Ishikawa (cell line): Measurements from ENCODE around the gene GNA14.

ENCODE experiments used
- CEBPB ChIP-seq: IDR thresholded peaks from 2 replicates; pipeline ENCODE4 v1.6.1; 2012
- CREB1 ChIP-seq: IDR thresholded peaks from 2 replicates; pipeline ENCODE4 v1.6.1; 2012; ENCODE audit warnings: low read depth
- EGR1 ChIP-seq: IDR thresholded peaks from 2 replicates; pipeline ENCODE4 v1.6.1; 2012
- EP300 ChIP-seq: IDR thresholded peaks from 2 replicates; pipeline ENCODE4 v1.6.1; 2012; ENCODE audit warnings: borderline replicate concordance
- FOXM1 ChIP-seq: IDR thresholded peaks from 2 replicates; pipeline ENCODE4 v1.6.1; 2012; ENCODE audit warnings: low read depth, borderline replicate concordance
- NFIC ChIP-seq: IDR thresholded peaks from 2 replicates; pipeline ENCODE4 v1.6.1; 2012
- RAD21 ChIP-seq: IDR thresholded peaks from 2 replicates; pipeline ENCODE4 v1.6.1; 2012; ENCODE audit warnings: low read depth
- TAF1 ChIP-seq: IDR thresholded peaks from 2 replicates; pipeline ENCODE4 v1.6.1; 2012; ENCODE audit warnings: low read depth, mild to moderate bottlenecking
- TCF12 ChIP-seq: IDR thresholded peaks from 2 replicates; pipeline ENCODE4 v1.6.1; 2012; ENCODE audit warnings: low read depth
- TEAD4 ChIP-seq: IDR thresholded peaks from 2 replicates; pipeline ENCODE4 v1.6.1; 2012
- YY1 ChIP-seq: IDR thresholded peaks from 2 replicates; pipeline ENCODE4 v1.6.1; 2012; ENCODE audit warnings: low read depth
- ZBTB7A ChIP-seq: IDR thresholded peaks from 2 replicates; pipeline ENCODE4 v1.6.1; 2012; ENCODE audit warnings: low read depth
- TF ChIP-seq, protein P1 (sequence below): IDR thresholded peaks from 2 replicates; pipeline ENCODE4 v1.6.1; 2012; ENCODE audit warnings: low read depth, mild to moderate bottlenecking
- TF ChIP-seq, protein P2 (sequence below): IDR thresholded peaks from 2 replicates; pipeline ENCODE4 v1.6.1; 2012
- TF ChIP-seq, protein P3 (sequence below): IDR thresholded peaks from 2 replicates; pipeline ENCODE4 v1.6.1; 2012

Gene GNA14

DNA sequence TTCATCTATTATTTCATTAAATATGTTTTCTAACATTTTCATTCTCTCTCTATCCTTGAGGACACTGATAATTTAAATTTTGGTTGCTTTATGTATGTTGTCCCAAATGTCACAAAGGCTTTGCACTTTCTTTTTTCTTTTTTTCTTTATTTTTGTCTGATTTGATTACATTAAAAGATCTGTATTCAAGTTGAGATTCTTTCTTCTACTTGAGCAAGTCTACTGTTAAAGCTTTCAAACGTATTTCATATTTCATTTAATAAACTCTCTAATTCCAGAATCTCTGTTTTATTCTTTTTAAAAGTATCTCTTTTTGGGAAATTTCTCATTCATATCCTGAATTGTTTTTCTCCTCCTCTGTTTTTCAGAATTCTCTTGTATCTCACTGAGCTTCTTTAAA is 106.5 kb downstream of the GNA14 start:
- TF ChIP-seq, protein P1, sequence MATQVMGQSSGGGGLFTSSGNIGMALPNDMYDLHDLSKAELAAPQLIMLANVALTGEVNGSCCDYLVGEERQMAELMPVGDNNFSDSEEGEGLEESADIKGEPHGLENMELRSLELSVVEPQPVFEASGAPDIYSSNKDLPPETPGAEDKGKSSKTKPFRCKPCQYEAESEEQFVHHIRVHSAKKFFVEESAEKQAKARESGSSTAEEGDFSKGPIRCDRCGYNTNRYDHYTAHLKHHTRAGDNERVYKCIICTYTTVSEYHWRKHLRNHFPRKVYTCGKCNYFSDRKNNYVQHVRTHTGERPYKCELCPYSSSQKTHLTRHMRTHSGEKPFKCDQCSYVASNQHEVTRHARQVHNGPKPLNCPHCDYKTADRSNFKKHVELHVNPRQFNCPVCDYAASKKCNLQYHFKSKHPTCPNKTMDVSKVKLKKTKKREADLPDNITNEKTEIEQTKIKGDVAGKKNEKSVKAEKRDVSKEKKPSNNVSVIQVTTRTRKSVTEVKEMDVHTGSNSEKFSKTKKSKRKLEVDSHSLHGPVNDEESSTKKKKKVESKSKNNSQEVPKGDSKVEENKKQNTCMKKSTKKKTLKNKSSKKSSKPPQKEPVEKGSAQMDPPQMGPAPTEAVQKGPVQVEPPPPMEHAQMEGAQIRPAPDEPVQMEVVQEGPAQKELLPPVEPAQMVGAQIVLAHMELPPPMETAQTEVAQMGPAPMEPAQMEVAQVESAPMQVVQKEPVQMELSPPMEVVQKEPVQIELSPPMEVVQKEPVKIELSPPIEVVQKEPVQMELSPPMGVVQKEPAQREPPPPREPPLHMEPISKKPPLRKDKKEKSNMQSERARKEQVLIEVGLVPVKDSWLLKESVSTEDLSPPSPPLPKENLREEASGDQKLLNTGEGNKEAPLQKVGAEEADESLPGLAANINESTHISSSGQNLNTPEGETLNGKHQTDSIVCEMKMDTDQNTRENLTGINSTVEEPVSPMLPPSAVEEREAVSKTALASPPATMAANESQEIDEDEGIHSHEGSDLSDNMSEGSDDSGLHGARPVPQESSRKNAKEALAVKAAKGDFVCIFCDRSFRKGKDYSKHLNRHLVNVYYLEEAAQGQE = no peak
- TF ChIP-seq FOXM1 (no peak), EP300 (no peak), CREB1 (no peak), NFIC (no peak), ZBTB7A (no peak), TAF1 (no peak), TEAD4 (no peak), CEBPB (no peak), TCF12 (no peak), YY1 (no peak), RAD21 (no peak), EGR1 (no peak)
- TF ChIP-seq, protein P2, sequence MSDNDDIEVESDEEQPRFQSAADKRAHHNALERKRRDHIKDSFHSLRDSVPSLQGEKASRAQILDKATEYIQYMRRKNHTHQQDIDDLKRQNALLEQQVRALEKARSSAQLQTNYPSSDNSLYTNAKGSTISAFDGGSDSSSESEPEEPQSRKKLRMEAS = no peak
- TF ChIP-seq, protein P3, sequence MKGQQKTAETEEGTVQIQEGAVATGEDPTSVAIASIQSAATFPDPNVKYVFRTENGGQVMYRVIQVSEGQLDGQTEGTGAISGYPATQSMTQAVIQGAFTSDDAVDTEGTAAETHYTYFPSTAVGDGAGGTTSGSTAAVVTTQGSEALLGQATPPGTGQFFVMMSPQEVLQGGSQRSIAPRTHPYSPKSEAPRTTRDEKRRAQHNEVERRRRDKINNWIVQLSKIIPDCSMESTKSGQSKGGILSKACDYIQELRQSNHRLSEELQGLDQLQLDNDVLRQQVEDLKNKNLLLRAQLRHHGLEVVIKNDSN = no peak

DNA sequence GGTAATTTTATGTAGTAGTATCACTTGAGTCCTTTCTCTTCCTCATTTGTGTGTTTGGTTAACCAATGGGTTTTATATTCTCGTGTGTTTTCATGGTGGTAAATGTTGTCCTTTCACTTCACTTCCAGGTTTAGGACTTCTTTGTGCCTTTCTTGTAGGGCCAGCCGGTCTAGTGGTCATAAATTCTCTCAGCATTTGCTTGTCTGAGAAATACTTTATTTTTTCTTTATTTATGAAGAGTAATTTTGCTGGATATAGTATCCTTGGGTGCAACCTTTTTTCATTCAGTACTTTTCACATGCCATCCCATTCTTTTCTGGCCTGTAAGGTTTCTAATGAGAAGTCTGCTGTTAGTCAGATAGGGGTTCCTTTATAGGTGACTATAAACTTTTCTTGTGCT is 107.1 kb downstream of the GNA14 start:
- TF ChIP-seq CEBPB = no peak
- TF ChIP-seq EGR1 = no peak
- no peak for TF ChIP-seq EP300
- TF ChIP-seq TAF1 = no peak
- no peak for TF ChIP-seq TCF12
- TF ChIP-seq YY1 = no peak
- TF ChIP-seq RAD21 = no peak

DNA sequence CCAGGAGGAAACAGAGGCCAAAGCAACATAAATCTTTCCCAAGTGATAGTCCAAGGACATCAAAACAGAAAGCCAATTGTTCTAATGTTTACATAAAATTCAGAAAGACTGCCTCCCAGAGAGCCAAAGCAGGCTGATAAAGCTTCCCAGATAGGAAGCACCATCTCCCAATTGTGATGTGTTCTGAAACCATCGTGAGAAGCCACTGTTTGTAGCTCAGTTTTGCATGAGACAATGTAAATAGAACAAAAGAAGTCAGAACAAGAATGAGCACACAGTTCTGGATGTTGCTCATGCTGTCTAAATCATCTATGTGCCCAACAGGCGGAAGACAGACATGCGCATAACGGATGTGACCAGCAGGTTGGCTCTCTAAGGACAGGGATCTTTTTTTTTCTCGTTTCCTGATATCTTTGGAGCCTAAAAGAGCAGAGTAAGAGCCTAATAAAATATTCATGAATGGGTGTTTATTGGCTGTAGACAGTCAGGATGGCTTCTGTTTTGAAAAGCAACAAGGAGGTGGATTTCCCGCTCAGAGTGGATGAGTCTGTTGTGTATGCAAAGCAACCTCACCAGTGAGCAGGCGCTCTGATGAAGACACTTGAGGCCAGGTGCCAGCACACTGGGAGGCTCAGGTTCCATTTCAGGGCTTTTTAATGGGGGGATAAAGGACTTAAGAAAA is 113.6 kb downstream of the GNA14 start:
- TF ChIP-seq RAD21 (no peak), CEBPB (no peak), CREB1 (no peak), EP300 (no peak)
- TF ChIP-seq, protein P3 = no peak

DNA sequence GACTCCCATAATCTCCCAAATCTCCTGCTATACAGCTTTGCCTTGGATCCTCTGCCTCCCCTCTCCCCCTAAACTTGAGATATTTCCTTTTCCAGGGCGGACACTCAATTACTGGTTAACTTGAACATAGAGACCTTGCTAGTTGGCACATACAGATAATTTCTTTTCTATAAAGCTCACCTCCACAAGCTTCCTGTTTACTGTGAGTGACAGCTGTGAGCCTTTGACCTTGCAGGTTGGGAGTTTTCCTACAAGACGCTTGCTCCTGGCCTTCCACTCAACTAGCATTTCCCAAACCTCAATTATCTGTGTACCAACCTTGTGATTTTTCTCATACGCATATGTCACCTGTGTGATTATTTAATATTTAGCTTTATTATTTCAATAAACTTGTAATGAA is 114.5 kb downstream of the GNA14 start:
- TF ChIP-seq RAD21 (no peak), EP300 (no peak), CEBPB (no peak), CREB1 (no peak)

DNA sequence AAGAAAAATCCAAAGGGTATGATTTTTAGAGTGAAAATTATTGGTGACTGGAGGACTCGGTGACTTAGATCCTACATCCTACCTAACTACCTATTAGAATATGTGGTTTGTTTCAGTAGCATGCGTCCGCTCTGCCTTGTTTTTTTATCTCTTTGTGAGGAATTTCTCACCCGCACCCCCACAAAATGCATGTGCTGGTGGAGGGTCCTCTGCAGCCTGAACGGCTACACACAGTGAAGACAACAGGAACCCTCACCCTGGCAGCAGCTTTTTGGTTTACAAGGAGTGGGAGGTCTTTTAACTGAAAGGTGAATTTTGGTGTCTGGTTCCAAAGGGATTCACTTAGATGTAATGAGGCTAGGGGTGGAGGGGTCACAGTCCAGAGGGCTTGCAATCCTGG is 115.5 kb downstream of the GNA14 start:
- TF ChIP-seq, protein P3 = no peak
- TF ChIP-seq TCF12 (no peak), NFIC (no peak), EP300 (no peak), RAD21 (no peak), TEAD4 (no peak), FOXM1 (no peak), ZBTB7A (no peak), YY1 (no peak), EGR1 (no peak)
- TF ChIP-seq, protein P1 = no peak
- TF ChIP-seq, protein P2 = no peak

DNA sequence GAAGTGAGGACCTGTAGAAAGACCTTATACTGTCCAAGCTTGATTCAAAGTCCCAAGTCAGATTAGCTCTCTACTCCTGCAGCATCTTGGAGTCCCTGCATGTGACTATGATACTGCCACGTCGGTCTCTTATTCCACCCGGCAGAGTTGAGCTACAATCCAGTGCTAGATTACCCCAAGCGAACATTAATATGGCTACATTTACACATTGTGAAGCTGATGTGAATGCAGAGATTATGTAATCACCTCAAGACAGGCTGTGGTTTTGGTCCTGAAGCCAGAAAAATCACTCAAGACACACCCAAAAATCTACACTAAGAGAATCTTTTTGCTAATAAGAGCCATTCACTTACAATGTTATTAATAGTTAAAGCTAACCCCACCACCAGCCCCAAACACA is 116.7 kb downstream of the GNA14 start:
- TF ChIP-seq TEAD4 = no peak
- TF ChIP-seq TAF1 = no peak
- TF ChIP-seq, protein P3 = no peak
- no peak for TF ChIP-seq EGR1
- TF ChIP-seq YY1 = no peak
- TF ChIP-seq, protein P1 = no peak
- no peak for TF ChIP-seq EP300
- no peak for TF ChIP-seq CREB1
- no peak for TF ChIP-seq TCF12
- TF ChIP-seq NFIC = no peak
- no peak for TF ChIP-seq ZBTB7A
- TF ChIP-seq CEBPB = no peak
- TF ChIP-seq, protein P2 = no peak
- TF ChIP-seq RAD21 = no peak
- TF ChIP-seq FOXM1 = no peak
